Amygdala (tissue), 56 donors: ENCODE measurements around the gene ALPL.

Experiments used
- DNase-seq, 56 donors: peaks; one replicate each; lab custom pipeline; 2025; lab: John Stamatoyannopoulos, UW

ALPL gene

DNA sequence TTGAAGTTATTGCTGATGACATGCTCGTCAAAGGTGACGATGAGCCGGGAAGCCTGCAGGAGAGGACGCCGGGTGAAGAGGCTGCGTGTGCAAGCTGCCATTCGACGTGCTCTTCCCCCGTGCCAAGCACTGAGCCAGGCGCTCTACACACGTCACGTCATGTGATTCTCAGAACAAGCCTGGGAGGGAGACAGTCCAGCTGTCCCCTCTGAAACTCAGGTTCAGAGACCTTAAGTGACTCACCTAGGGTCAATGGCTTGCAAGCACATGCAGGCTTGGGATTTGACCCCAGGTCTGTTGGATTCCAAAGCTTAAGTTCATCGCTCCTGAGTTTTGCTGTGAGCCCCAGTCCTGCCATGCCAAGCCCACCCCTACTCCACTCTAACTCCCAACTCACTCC is 102.8 kb downstream of the ALPL start:
- no peak for DNase-seq

DNA sequence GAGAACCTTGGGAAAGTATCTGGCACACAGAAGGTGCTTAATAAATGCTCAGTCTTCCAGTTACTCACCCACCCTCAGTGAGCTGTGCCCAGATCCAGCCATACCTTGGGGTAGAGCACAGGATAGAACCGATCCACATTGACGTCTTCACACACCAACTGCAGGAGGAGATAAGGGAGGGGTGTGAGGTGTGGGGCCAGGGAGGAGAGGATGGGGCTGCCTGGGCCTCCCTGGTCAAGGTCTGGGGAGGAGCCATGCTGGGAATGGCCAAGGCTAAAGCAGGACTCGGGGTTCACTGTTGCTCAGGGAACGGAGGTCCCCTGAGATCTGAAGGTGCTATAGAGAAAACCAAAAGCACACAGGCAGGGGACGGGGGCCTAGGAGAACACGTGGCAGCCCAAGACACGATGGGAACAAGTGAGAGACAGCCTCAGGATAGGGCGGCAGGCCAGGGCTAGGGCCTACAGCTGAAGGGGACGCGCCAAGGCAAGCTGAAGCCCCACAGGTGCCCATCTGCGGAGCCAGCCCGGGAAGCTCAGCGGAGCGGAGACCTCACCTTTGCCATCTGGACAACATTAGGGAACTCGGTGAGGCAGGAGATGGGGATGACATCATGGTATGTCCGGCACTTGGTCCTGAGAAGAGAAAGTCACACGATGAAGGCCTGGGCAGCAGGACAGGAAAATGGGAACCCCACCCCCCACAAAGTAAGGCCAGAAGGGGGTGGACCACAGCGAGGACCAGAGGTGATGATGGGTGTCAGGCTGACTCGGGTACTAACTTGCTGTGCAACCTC is 104.0 kb downstream of the ALPL start:
- DNase-seq: no peak

DNA sequence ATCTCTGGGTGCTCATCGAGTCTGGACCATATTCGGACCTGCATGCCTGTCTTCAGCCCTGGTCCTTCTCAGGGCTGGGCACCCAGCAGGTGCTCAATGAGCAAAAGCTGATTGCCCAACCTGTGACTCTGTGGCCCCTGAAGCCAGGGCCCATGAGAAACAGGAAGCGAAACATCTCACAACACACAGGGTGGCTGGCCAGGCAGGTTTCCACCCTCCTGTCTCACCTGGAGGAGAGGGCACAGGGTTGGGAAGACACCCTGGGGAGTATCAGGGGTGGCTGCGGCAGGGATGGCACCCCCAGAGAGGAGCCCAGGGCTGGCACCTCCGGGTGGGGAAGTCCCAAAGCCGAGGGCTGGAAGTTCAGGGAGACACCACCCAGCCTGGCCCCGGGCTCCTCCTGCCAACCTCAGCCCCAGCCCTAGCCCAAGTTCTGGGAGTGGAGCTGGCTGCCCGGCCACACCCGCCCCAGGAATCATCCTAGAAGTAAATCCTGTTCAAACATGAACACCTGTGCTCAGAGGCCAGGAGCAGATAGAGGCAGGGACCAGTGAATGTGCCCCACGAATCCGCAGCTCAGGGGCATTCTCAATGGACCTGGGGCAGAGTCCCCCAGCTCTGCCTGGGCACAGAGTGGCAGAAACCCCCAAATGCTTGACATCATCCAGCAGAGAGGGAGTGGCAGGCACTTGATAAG is 105.3 kb downstream of the ALPL start:
- no peak for DNase-seq

DNA sequence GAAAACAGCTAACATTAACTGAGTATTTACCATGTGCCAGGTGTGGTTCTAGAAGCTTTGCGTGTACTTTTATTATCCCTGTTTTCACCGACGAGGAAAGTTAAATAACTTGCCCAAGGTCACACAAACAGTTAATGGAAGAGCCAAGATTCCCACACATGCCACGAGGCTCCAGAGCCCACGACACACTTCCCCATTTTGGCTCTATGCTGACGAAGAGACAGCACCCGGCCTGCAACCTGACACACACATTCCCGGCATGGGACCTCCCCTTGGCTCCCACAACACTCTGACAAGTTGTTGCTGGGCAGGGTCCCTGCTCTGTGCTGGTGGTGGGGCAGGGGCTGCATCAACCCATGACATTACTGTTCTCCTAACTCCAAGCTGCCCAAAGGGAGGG is 107.1 kb downstream of the ALPL start:
- no peak for DNase-seq

DNA sequence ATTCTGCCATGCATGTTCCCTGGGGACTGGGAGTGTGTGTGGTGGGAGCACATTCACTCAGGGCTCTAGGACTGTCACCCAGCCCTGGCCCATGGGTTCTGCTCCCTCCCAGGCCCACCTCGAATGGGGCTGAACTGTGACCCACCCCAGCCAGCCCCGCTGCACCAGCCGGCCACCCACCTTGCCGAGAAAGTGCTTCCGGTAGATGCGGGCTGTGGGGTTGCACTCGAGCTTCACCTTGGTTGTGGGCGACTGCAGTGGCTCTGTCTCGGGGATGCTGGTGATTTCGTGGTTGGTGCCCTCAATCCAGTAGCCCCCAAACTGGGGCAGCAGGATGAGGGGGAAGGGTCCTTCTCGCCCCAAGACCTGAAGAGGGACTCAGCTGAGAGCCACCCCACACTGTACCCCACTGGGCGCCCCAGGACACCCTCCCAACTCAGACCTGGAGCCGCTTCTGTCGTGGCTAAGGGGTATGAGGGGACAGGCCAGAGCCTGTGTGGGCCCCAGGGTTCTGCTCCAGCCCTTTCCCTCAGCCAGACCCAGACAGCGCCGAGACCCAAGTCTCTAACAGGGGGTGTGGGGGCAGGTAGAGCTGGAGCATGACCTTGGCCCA is 108.0 kb downstream of the ALPL start:
- DNase-seq: no peak

DNA sequence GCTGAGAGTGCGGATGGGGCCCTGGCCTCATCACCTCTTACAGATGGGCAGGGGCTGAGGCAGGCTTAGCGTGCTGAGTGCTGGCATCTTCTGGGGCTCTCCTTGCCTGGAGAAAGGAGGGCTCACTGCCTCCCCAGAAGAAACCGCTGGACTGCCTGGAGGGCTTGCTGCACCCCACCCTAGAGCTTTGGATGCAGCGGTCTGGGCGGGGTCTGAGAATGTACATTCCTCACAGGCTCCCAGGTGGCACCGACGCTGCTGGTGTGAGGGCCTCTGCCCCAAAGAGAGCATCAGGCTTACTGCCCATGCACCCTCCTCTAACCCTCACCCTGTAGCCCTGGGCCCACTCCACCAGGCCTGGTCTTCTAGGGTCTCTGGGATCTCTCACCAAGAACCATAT is 108.8 kb downstream of the ALPL start:
- no peak for DNase-seq

DNA sequence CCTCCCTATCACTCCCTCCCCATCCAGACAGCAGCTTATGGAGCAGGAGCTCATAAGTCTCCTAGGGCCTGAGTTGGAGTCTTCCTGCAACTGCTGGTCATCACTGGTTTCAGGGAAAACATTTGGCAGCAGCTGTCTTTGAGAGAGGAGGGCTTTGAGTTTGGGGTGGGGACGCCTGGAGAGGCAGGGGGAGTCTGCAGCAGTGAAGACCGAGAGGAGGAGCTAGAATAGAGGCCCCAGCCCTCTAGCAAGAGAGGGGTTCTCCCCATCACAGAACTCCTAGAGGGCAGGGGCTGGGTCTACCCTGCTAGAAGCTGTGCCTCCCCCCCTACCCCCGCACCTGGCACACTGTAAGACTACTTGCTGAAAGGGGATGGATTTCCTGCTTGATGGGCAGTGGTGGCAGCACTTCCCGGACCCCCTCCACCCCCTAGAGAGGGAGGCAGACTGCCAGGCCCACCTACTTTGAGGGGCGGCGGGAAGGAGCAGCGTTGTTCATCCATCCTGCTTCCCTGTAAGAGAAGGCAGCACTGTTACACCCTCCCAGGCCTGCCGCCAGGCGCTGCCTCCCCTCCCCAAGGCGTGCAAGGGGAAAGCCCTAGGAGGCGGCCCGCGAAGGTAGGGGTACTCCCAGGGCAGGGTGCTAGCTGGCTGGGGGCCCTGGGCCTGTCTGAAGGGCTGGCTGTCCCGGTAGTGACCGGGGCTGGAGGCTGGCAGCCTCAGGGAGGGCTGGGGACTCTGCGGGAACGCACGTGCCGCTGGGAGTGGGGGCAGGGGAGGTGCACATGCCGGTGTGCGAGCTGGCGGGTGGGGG is 109.5 kb downstream of the ALPL start:
- DNase-seq: peak in 1 of 56 donors; percentile 17

DNA sequence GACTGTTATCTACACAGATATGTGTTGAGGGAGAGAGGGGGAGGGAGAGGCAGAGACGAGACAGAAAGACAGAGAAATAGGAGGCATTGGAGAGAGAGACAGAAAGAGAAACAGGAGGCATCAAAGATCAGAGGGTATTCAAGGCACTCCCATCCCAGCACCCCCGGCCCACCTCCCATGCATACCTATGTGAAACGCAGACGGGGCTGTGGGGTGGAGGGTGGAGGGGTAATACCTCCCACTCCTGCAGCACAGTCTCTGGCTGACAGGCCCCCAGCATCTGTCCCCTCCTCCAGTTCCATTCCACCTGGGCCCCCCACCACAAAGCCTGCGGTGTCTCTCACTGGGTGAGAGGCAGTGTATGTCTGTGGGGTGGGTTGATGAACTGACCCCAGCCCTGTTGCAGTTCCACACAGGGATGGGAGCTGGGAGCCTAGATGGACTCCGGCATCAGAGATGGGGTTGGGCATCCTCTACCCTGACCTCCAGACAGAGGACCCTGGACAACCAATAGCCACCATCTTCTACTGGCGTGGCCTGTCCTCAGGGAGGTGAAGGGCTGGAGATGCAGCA is 110.2 kb downstream of the ALPL start:
- no peak for DNase-seq

DNA sequence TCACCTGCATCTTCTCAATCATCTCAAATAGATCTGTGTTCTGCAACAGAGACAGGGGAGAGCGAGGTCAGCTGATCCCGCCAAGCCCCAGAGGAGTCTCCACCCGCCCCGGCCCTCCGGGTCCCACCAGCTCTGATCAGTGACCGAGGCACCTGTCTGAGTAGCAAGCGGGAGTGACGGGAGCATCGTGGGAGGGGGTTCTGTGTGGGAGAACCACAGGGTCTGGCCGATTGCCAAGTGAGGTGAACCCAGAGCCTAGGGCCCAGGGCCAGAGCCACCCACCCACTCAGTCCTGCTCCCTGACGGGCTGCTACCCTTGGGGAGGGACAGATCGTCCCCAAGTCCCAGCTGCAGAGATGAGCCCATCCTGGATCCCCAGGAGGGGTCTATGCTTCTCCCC is 110.8 kb downstream of the ALPL start:
- DNase-seq: peak in 2 of 56 donors; percentile 26 to 46

DNA sequence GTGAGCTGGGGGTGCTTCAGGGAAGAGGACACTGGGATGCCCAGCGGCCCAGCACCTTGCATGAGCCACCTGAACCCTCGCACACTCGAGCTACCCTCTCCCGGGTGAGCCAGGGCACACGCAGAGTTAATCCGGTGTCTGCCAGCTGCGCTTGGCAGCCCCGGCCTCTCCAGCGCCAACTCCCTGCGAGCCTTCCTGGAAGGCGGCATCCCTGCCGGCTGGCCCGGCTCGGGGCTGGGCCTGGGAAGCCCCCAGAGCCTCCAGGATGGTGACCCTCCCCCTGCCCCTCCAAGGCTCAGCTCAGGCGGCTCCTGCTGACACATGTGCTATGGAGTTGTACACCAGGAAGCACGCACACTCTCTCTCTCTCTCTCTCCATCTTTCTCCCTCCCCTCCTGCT is 111.3 kb downstream of the ALPL start:
- peak in 28 of 56 donors; percentile 18 to 65 (median 33) for DNase-seq

DNA sequence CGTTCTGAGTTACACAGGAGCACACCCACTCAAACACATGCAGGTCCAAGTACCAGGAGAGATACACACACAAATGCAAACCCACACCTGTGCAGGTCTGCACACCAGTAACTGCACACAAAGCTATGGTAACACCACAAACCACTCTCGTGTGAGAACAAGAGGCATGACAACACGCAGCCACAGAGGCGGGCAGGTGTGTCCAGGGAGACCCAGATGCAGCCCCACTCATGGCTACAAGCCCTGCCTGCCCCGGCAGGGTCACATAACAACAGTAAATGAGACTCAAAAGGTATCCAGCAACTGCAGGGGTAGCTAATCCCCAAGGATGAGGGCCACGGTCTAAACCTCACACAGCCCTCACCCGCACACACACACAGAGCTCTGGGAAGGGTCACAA is 111.8 kb downstream of the ALPL start:
- no peak for DNase-seq

DNA sequence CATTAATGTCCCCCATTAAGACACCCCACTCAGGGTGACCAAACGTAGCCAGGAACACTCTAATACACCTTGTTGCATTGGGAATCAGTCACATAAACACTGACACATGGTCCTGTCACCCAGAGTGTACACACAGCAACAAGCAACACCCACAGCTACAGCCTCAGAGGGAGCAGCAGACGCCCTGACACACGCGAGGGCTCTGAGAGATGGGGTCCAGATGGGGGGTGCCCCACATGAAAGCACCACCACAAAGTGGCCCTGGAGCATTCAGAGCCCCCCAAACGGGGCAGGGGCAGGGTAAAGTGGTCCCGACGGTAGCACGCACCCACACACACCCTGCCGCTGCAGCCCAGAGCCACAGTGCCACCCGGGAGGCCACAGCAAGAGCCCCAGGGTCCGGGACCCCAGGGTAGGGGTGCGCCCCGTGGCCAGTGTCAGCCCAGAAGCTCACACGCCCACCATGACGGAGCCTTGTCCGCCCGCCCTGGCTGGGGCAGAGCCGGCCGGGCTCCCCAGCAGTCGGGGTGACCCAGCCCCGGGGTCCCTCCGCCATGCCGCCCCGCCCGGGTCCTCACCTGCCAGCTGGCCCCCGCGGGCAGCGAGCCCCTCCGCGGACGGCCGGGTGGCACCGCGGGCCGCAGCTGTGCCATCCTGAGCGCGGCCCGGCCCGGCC is 112.7 kb downstream of the ALPL start:
- DNase-seq: no peak

DNA sequence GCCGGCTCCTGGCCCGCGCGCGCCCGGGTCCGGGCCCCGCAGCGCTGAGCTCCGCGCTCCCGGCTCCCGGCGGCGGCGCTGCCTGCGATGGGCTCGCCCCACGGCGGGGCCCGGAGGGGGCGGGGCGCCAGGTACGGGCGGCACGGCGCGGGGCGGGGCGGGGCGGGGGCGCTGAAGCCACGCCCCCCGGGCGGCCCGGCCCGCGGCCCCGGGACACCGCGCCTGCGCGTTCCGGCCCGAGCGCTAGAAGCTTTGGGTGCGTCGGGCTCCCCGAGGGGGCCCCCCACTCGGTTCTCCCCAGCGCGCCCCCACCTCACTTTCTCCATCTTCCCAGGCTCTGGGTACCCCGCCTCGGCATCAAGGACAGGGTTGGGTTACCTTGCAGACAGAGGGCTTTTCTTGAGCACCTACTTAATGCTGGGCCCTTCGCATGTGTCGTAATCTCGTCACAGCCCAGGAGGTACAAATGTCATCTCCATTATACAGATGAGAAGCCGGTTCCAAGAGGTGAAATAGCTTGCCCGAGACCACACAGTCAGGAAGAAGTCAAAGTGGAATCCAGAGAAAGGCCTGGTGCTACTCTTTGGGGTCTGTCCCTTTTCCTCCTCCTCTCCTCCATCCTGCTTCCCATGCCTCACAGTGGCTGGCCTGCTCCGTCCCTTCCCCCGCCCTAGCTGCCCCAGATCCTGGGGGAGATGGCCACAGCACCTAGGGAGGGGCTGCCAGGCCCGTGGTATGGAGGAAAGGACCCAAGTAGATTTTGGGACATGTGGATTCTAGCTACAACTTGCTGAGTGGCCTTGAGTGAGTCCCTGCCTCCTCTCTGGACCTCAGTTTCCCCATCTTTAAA is 113.5 kb downstream of the ALPL start:
- peak in 3 of 56 donors; percentile 23 to 54 (median 31) for DNase-seq

DNA sequence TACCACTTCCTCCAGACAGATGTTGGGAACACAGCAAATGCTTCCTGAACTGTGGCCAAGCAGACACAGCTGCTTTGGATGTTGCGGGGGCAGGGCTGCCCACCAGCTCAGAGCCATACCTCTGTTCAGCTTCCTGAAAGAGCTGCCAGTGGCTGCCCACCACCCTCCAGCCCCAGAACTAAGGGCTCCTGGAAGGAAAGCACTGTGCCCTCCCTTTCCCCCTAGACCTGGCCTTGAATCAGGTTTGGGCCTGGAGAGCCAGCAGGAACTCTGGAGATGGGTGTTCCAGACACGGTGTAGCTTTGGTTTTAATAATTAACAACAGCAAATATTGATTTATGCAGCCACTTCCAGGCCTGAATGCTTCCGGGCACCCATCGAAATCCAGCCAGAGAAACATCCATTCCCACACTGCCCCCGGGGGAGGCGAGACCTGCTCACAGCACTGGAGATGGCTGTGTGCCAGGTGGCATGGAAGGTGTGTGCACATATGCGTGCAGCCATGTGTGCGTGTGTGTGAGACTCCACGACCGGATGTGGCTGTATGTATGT is 114.3 kb downstream of the ALPL start:
- DNase-seq: peak in 3 of 56 donors; percentile 10 to 21 (median 14)

DNA sequence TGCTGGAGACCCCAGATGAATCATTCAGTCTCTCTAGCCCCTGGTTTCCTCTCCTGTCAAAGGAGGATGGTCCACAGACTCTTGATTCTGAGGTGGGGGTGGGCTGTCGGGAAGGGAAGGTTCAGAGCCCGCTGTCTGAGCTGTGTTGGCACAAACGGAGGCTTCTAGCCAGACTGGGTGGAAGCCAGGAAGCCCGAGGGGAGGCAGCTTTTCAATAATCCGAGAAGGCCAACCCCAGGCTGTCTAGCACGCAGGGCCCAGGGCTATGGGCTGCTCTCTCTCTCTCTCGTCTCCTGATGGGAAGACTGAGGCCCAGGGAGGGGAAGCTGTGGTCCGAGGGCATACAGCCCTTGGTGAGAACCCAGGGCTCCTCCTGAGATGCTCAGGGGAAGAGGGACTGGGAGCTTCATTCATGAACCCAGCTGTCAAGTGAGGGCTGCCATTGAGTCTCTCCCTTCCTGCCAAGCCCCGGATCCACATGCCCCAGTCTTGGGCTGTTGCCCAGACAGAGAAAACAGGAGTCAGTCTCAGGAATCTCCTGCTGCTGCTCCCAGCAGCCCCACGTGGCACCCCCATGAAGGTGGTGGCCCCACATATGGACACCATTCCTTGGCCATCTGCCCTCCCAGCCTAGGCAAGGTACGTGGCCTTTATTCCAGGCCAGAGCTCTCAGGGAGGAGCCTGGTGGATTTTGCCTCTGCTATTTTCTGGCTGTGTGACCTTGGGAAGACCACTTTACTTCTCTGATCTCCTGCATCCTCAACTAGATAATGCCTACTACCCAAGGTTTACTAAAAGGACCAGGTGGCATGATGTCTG is 115.6 kb downstream of the ALPL start:
- DNase-seq: peak in 44 of 56 donors; percentile 25 to 79 (median 54)

DNA sequence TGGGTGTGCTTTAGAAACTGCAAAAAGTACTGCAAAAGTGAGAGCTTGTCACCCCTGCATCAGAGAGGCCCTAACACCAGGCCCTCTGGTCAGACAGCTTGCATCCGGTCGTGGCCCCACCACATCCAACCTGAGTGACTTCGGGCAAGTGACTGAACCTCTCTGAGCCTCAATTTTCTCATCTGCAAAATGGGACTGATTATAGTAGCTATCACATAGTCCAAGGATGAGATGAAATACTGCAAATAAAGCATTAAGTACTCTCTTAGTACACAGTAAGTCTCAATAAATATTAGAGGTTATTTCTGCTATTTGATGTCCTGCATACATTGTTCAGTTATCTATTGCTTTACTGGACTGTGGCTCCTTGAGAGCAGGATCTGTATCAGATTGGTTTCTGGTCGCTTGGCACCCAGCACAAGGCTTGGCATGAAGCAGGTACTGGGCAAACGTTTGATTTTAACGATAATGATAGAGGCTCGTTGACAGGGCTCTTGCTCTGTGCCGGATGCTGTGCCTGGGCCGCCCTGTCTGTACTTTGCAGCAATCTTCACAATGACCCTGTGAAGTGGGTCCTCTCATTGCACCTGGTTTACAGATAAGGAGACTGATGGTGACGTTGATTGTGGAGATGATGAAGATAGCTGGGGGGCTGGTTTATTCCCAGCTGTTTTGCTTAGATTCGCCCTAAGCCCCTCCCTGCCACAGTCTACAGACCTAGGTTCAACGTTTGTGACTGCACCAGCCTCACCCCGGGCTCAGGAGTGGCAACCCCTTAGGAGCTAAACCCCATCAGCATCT is 116.4 kb downstream of the ALPL start:
- no peak for DNase-seq

DNA sequence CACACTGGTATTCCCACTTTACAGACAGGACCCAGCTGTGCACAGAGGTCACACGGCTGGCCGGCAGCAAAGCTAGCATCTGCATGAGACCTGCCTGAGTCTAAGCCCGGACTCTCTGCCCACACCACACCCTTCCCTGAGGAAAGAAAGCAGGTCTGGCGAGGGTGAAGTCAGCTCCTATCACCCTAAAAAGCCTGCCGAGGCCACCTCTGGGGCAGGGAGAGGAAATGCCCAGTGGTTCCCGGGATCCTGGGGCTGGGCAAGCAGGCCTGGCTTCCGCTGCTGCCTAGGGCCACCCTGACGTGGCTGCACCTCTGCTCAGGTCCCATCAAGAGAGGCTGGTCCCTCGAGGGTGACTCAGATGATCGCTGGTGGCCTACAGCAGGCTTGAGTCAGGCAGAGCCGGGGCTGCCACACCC is 117.7 kb downstream of the ALPL start:
- no peak for DNase-seq
